ENCODE results near the gene FAM78A. TPM values are rescaled to one million over a fixed set of nuclear protein-coding genes. Genes with fewer than 3 reads are reported as not detected.

FAM78A gene
- total RNA-seq, 1 experiment from 2014 or later, result 0.84 TPM

- CTCF ChIA-PET, result interaction anchor here (0.6 to 0.7 kb wide), 2 partner anchors 641 to 1517 kb away, joined by 3 to 5 read pairs; no protein-coding TSS in a partner anchor
- no peak overlapping the region for H3K4me3 ChIP-seq (ENCODE audit: low read depth, low read length, poor library complexity, severe bottlenecking)
- POLR2A ChIA-PET (ENCODE audit: low non-redundant PET), result no interaction called here
- no TSS peak for BruUV-seq (replicated peaks)
- H3K36me3 ChIP-seq (ENCODE audit: insufficient read depth, low read length, poor library complexity, severe bottlenecking), result no peaks in the 10 kb centered on the region
- H3K27ac ChIP-seq (ENCODE audit: low read depth, low read length, poor library complexity, severe bottlenecking), result no peak overlapping the region
- no peak for DNase-seq (ENCODE audit: low spot score)
- H3K4me1 ChIP-seq (ENCODE audit: insufficient read depth, low read length, poor library complexity, severe bottlenecking), result no peaks in the 10 kb centered on the region
- no peak for TF ChIP-seq EZH2 (IDR thresholded peaks at IDR 0.05; ENCODE audit: borderline replicate concordance, low read depth, low read length, poor library complexity, severe bottlenecking)
- no peak for TF ChIP-seq CTCF (conservative IDR thresholded peaks at IDR 0.05; ENCODE audit: low read depth, low read length)
- intact Hi-C loops (cut with micrococcal nuclease; ENCODE audit: unreplicated experiment), result no loop called here
- no peaks in the 10 kb centered on the region for H3K9me3 ChIP-seq (ENCODE audit: low read depth, low read length, poor library complexity, severe bottlenecking)
- no peaks in the 10 kb centered on the region for H3K27me3 ChIP-seq (replicated peaks; ENCODE audit: insufficient read depth, low read depth, low read length, poor library complexity)
Measured at GRCh38 chr9:131303381-131304321, 27.3 kb upstream of the FAM78A start.

DNA sequence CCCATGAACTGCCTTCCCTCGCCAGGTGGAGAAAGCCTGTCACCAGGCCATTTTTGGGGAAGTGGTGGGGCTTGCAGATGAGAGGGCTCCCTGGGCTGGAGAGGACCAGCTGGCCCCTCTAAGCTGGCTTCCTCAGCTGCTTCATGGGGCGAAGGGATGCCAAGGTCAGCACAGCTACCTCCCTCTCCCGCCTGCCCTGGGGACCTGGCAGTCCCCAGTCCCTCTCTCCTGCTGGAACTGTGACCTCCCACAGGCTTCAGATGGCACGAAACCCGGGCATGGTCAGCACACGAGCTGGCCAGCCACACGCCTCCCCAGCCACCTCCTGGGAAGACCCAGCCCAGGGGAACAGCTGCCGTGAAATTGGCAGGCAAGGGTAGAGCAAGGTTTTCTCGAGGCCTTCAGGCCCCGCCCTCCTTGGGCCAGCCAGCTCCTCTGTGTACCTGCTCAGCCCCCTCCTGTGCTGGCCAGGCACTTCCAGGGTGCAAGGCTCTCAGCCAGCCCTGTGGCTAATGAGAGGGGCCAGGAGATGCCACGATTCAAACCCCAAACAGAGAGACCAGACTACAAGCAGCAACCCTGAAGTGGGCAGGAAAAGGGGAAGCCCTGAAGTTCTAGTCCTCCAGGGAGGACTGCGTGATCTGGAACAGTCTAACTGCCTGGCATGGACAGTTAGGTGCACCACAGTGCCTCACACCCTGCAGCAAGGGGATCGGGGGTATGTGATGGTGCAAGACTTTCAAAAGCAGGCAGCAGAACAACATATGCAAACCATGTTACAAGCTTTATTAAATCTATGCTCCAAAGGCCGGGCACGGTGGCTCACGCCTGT is 26.1 kb upstream of the FAM78A start:
- no peaks in the 10 kb centered on the region for H3K36me3 ChIP-seq (ENCODE audit: insufficient read depth, low read length, poor library complexity, severe bottlenecking)
- BruUV-seq (replicated peaks), result no TSS peak
- CTCF ChIA-PET, result interaction anchor here (0.6 kb wide), 1 partner anchor 642 kb away, joined by 3 read pairs; no protein-coding TSS in a partner anchor

More for the DNA sequence above, 26.1 kb upstream of the FAM78A start:
- intact Hi-C loops (cut with micrococcal nuclease; ENCODE audit: unreplicated experiment), result no loop called here
- no peak for TF ChIP-seq EZH2 (IDR thresholded peaks at IDR 0.05; ENCODE audit: borderline replicate concordance, low read depth, low read length, poor library complexity, severe bottlenecking)
- TF ChIP-seq CTCF (conservative IDR thresholded peaks at IDR 0.05; ENCODE audit: low read depth, low read length), result no peak
- Histone ChIP-seq H3K9me3 (ENCODE audit: low read depth, low read length, poor library complexity, severe bottlenecking) (no peaks in the 10 kb centered on the region), H3K27ac (ENCODE audit: low read depth, low read length, poor library complexity, severe bottlenecking) (no peak overlapping the region), H3K4me1 (ENCODE audit: insufficient read depth, low read length, poor library complexity, severe bottlenecking) (no peaks in the 10 kb centered on the region), H3K4me3 (ENCODE audit: low read depth, low read length, poor library complexity, severe bottlenecking) (no peak overlapping the region), H3K27me3 (replicated peaks; ENCODE audit: insufficient read depth, low read depth, low read length, poor library complexity) (no peaks in the 10 kb centered on the region)
- no peak for DNase-seq (ENCODE audit: low spot score)
- POLR2A ChIA-PET (ENCODE audit: low non-redundant PET), result no interaction called here

All from A673 (cell line).